K562 (cell line): ENCODE data around the gene SLC39A11. TPM values are rescaled to one million over a fixed set of nuclear protein-coding genes. Genes with fewer than 3 reads are reported as not detected.

Experiments used
- ATAC-seq: fragments of 200-7000 bp; cut with Tn5 transposase; 3 replicates; pipeline ENCODE4 v1.9.1; 2020; ENCODE audit warnings: moderate library complexity
- BruUV-seq: library from RNA; stranded (reverse); fragments of 400-500 nt; replicated peaks from 2 replicates; lab custom pipeline; 2021; lab: Mats Ljungman, UMichigan
- CTCF ChIA-PET: fragments of 300-600 bp; formaldehyde crosslinking; extraction: SDS; loops from one replicate; lab custom pipeline; 2021; ENCODE audit warnings: low intra/inter-chr PET ratio; lab: Yijun Ruan, JAX
- POLR2A ChIA-PET: fragments of 300-600, 350-650 bp; sonication (Branson Sonifier 250); formaldehyde crosslinking; extraction: SDS; loops from one replicate; lab custom pipeline; 2021; ENCODE audit warnings: antibody characterized with exemption, inconsistent platforms; lab: Yijun Ruan, JAX
- DNase-seq, 4 experiments: peaks; one replicate each; pipeline versions ENCODE4 v3.0.0 to v3.0.0-alpha.2; 2011 to 2018; ENCODE audit warnings: low spot score in 3 of 4, mixed read lengths in 3 of 4; ENCODE audit errors: extremely low read depth in 1 of 4
- FAIRE-seq: peaks from 2 replicates; lab custom pipeline; 2011; peaks lifted over from hg19 to GRCh38; lab: Jason Lieb, UNC
- H2AFZ ChIP-seq: 2 replicates; pipeline ENCODE4 v1.6.0; 2011; ENCODE audit warnings: low read depth, low read length, control low read depth, inconsistent platforms
- H3K27ac ChIP-seq: fragments of 200-600 bp; 3 replicates; pipeline ENCODE4 v1.8.0; 2011; ENCODE audit warnings: low read depth, mild to moderate bottlenecking, control low read depth, inconsistent platforms, low read length, moderate library complexity, mixed read lengths; ENCODE audit errors: extremely low read depth
- H3K27me3 ChIP-seq, 2 experiments: fragments of 300-600 bp in 1 of 2; 2 replicates in 1 of 2; 3 replicates in 1 of 2; pipeline versions ENCODE4 v1.6.0 to v1.8.0; 2011; ENCODE audit warnings: inconsistent platforms in 2 of 2, low read length in 2 of 2, mild to moderate bottlenecking in 1 of 2, mixed read lengths in 1 of 2, moderate library complexity in 1 of 2; ENCODE audit not compliant: control insufficient read depth in 2 of 2, insufficient read depth in 2 of 2
- H3K36me3 ChIP-seq: fragments of 300-600 bp; 3 replicates; pipeline ENCODE4 v1.8.0; 2011; ENCODE audit warnings: mild to moderate bottlenecking, low read length, inconsistent platforms; ENCODE audit not compliant: control insufficient read depth, insufficient read depth
- H3K4me1 ChIP-seq, 2 experiments: fragments of 200-600 bp in 1 of 2; replicated peaks in 1 of 2; 2 replicates in 1 of 2; 3 replicates in 1 of 2; pipeline versions ENCODE4 v1.5.1 to v1.8.0; 2011; ENCODE audit warnings: inconsistent platforms in 2 of 2, low read length in 2 of 2, mild to moderate bottlenecking in 1 of 2, mixed read lengths in 1 of 2, moderate library complexity in 1 of 2; ENCODE audit not compliant: control insufficient read depth in 2 of 2, insufficient read depth in 2 of 2
- H3K4me2 ChIP-seq: 2 replicates; pipeline ENCODE4 v1.6.1; 2011; ENCODE audit warnings: low read length, control low read depth, inconsistent platforms, mixed read lengths; ENCODE audit not compliant: insufficient read depth
- H3K4me3 ChIP-seq: fragments of 200-600 bp; sonication (generic), shearing (Covaris generic); 2 replicates; pipeline ENCODE4 v1.5.1; 2016; ENCODE audit warnings: control low read depth, inconsistent platforms
- H3K79me2 ChIP-seq: fragments of 200-600 bp; 3 replicates; pipeline ENCODE4 v1.8.0; 2011; ENCODE audit warnings: low read length, inconsistent platforms; ENCODE audit not compliant: control insufficient read depth, insufficient read depth
- H3K9ac ChIP-seq, 2 experiments: 2 replicates each; pipeline versions ENCODE4 v1.6.0 to v1.6.1; 2011; ENCODE audit warnings: low read depth in 2 of 2, low read length in 2 of 2, control low read depth in 1 of 2, inconsistent platforms in 1 of 2, mild to moderate bottlenecking in 1 of 2, mixed read lengths in 1 of 2; ENCODE audit not compliant: insufficient read depth in 1 of 2
- H3K9me1 ChIP-seq: one replicate; pipeline ENCODE4 v1.6.0; 2011; ENCODE audit warnings: inconsistent platforms, mild to moderate bottlenecking, low read length, moderate library complexity; ENCODE audit not compliant: control insufficient read depth, insufficient read depth
- H3K9me3 ChIP-seq: replicated peaks from 2 replicates; pipeline ENCODE4 v1.5.1; 2011; ENCODE audit warnings: low read depth, low read length, inconsistent platforms; ENCODE audit not compliant: control insufficient read depth, insufficient read depth
- H4K20me1 ChIP-seq: replicated peaks from 2 replicates; pipeline ENCODE4 v1.6.1; 2011; ENCODE audit warnings: low read length, inconsistent platforms, mixed read lengths; ENCODE audit not compliant: control insufficient read depth, insufficient read depth
- E2F1 ChIP-seq: sonication (generic); formaldehyde crosslinking; IDR thresholded peaks from 2 replicates; pipeline ENCODE4 v1.8.1; 2023; ENCODE audit warnings: mild to moderate bottlenecking, missing genetic modification reagents, moderate library complexity
- ELK3 ChIP-seq: fragments of 450-650 bp; formaldehyde crosslinking; IDR thresholded peaks from 2 replicates; pipeline ENCODE4 v1.4.0; 2020; ENCODE audit warnings: mild to moderate bottlenecking
- HDGF ChIP-seq: fragments of 450-650 bp; IDR thresholded peaks from 2 replicates; pipeline ENCODE4 v1.6.1; 2016
- HMBOX1 ChIP-seq: sonication (generic); IDR thresholded peaks from 2 replicates; pipeline ENCODE4 v1.6.1; 2016
- MCM2 ChIP-seq: fragments of 450-650 bp; IDR thresholded peaks from 2 replicates; pipeline ENCODE4 v1.6.1; 2017; ENCODE audit warnings: low read depth, mild to moderate bottlenecking
- POLR2AphosphoS2 ChIP-seq: IDR thresholded peaks from 2 replicates; pipeline ENCODE4 v1.6.1; 2012; ENCODE audit warnings: low read length, improper control_type of control experiment
- SMARCA5 ChIP-seq: fragments of 450-650 bp; IDR thresholded peaks from 2 replicates; pipeline ENCODE4 v1.6.1; 2016
- SUPT5H ChIP-seq: fragments of 450-650 bp; IDR thresholded peaks from 2 replicates; pipeline ENCODE4 v1.6.1; 2016
- ZNF444 ChIP-seq: fragments of 250-450 bp; sonication (Bioruptor Pico); IDR thresholded peaks from 2 replicates; pipeline ENCODE4 v1.4.0; 2020; ENCODE audit warnings: mild to moderate bottlenecking, moderate library complexity
- ZNF449 ChIP-seq: fragments of 250-450 bp; sonication (Bioruptor Pico); IDR thresholded peaks from 2 replicates; pipeline ENCODE4 v1.8.0; 2022; ENCODE audit warnings: moderate library complexity, mild to moderate bottlenecking, inconsistent platforms
- ZNF609 ChIP-seq: sonication (generic); formaldehyde crosslinking; IDR thresholded peaks from 2 replicates; pipeline ENCODE4 v1.8.1; 2023; ENCODE audit warnings: missing genetic modification reagents, mild to moderate bottlenecking, borderline replicate concordance
- WGBS: fragments of 100-300 bp; shearing (Covaris generic); methylation state at CpG from one replicate; pipeline ENCODE4 v1.1.6; 2016; ENCODE audit warnings: low coverage, mixed read lengths; ENCODE audit not compliant: insufficient coverage; ENCODE audit errors: missing lambda C conversion rate; 5-methylcytosine and 5-hydroxymethylcytosine counted together
- in situ Hi-C: fragments of 300-500 bp; cut with MboI; formaldehyde crosslinking; loops from 4 replicates; pipeline ENCODE4 v1.15.0; 2018; ENCODE audit warnings: inconsistent platforms, mixed read lengths
- intact Hi-C: fragments of 100-400 bp; cut with micrococcal nuclease; formaldehyde crosslinking; loops from 2 replicates; pipeline ENCODE4 v1.14.2; 2022
- polyA plus RNA-seq, 8 experiments: library from polyadenylated mRNA; depleted of rRNA in 4 of 8; stranded (reverse) in 5 of 8; unstranded in 3 of 8; fragments of >200 nt; fragmentation: Nextera tagmentation in 2 of 8; fragmentation: Illumina TruSeq in 1 of 8; extraction: Ambion mirVana in 2 of 8; extraction: Trizol in 1 of 8; gene quantifications; 2 replicates each; pipeline versions ENCODE4 v1.2.1 to v1.2.3, GENCODE V29; 2011 to 2014; ENCODE audit warnings: inconsistent platforms in 1 of 8, missing spikeins in 1 of 8
- total RNA-seq, 7 experiments: library from RNA; depleted of rRNA in 6 of 7; stranded (reverse); fragments of >200 nt in 6 of 7; fragmentation: Illumina TruSeq in 2 of 7; extraction: Trizol in 2 of 7; gene quantifications; 2 replicates each; pipeline versions ENCODE4 v1.2.1 to v1.2.3, GENCODE V29; 2011 to 2021; ENCODE audit warnings: low replicate concordance in 1 of 7

The SLC39A11 gene
- total and polyA plus RNA-seq, 9 of the 15 experiments (the other 6 are each of a cell fraction or from before 2014, with no cell fraction given) = 10.5 to 26.4 (median 13.4) TPM

GRCh38 chr17:72987166-72987565, 105.3 kb downstream of the SLC39A11 start:
- ChIA-PET POLR2A (interaction anchor here (1.9 kb wide), 1 partner anchor 104 kb away, joined by 5 read pairs; no protein-coding TSS in a partner anchor), CTCF (no interaction called here)
- Histone ChIP-seq H2AFZ (no peak overlapping the region), H3K4me3 (no peak overlapping the region), H3K9me3 (no peaks in the 10 kb centered on the region), H3K9me1 (no peaks in the 10 kb centered on the region), H3K4me2 (no peak overlapping the region), H3K9ac (no peak overlapping the region), H3K36me3 (no peaks in the 10 kb centered on the region), H3K27me3 (no peaks in the 10 kb centered on the region), H3K79me2 (no peaks in the 10 kb centered on the region), H3K4me1 (peaks cover 0 to 7% of the 10 kb centered on the region in 2 experiments; a peak in 2 of 5 replicates), H4K20me1 (no peaks in the 10 kb centered on the region), H3K27ac (no peak overlapping the region)
- FAIRE-seq = no peak
- intact Hi-C loops = loop anchor here (5.0 to 10.0 kb wide), 2 partner anchors 108 to 260 kb away; partner anchors contain the start of gene SLC39A11
- in situ Hi-C loops = loop anchor here (10.0 kb wide), 1 partner anchor 262 kb away; no protein-coding TSS in a partner anchor
- BruUV-seq = no TSS peak
- TF ChIP-seq POLR2AphosphoS2 = no peak
- no peak for TF ChIP-seq E2F1 (CRISPR knock-in tag)
- TF ChIP-seq HDGF = no peak
- no peak for TF ChIP-seq ZNF609 (CRISPR knock-in tag)
- TF ChIP-seq ELK3 (CRISPR knock-in tag) = no peak
- no peak for TF ChIP-seq MCM2
- no peak for TF ChIP-seq ZNF444 (CRISPR knock-in tag)
- TF ChIP-seq ZNF449 = no peak
- no peak for TF ChIP-seq SMARCA5
- no peak for TF ChIP-seq SUPT5H
- TF ChIP-seq HMBOX1 = no peak
- ATAC-seq = no peak
- DNase-seq = no peak
- 95% methylated on average over 1 of the region's 1 CpG for WGBS
